HepG2 (cell line): ENCODE data around the gene DDX10. TPM values are rescaled to one million over a fixed set of nuclear protein-coding genes. Genes with fewer than 3 reads are reported as not detected.

ENCODE experiments used
- ATAC-seq: fragments of 200-7000 bp; cut with Tn5 transposase; 3 replicates; pipeline ENCODE4 v1.9.1; 2020; ENCODE audit warnings: mild to moderate bottlenecking, moderate library complexity
- BruUV-seq: library from RNA; stranded (reverse); fragments of 400-500 nt; replicated peaks from 2 replicates; lab custom pipeline; 2021; lab: Mats Ljungman, UMichigan
- CTCF ChIA-PET: fragments of 300-600 bp; formaldehyde crosslinking; extraction: SDS; loops from one replicate; lab custom pipeline; 2021; ENCODE audit warnings: low total read pairs, inconsistent platforms, low intra/inter-chr PET ratio; lab: Yijun Ruan, JAX
- POLR2A ChIA-PET: fragments of 350-600 bp; sonication (Branson Sonifier 250); formaldehyde crosslinking; loops from one replicate; lab custom pipeline; 2020; ENCODE audit warnings: antibody characterized with exemption, inconsistent platforms; lab: Yijun Ruan, JAX
- DNase-seq: peaks from one replicate; pipeline ENCODE4 v3.0.0-alpha.2; 2015; ENCODE audit warnings: low spot score
- FAIRE-seq: peaks from 3 replicates; lab custom pipeline; 2011; peaks lifted over from hg19 to GRCh38; lab: Jason Lieb, UNC
- H2AFZ ChIP-seq: one replicate; pipeline ENCODE4 v1.6.1; 2011; ENCODE audit warnings: low read length, inconsistent platforms
- H3K27ac ChIP-seq: fragments of 300-600 bp; 3 replicates; pipeline ENCODE4 v1.8.0; 2011; ENCODE audit warnings: mixed run types, mild to moderate bottlenecking, mixed read lengths, low read length, inconsistent platforms; ENCODE audit not compliant: insufficient read depth; ENCODE audit errors: extremely low read length
- H3K27me3 ChIP-seq, 2 experiments: fragments of 200-600 bp in 1 of 2; 2 replicates in 1 of 2; 3 replicates in 1 of 2; pipeline versions ENCODE4 v1.6.0 to v1.8.0; 2011; ENCODE audit warnings: low read length in 2 of 2, mild to moderate bottlenecking in 2 of 2, moderate library complexity in 2 of 2, inconsistent platforms in 1 of 2; ENCODE audit not compliant: insufficient read depth in 2 of 2, control insufficient read depth in 1 of 2
- H3K36me3 ChIP-seq, 2 experiments: fragments of 200-600 bp in 1 of 2; replicated peaks in 1 of 2; 2 replicates in 1 of 2; 3 replicates in 1 of 2; pipeline versions ENCODE4 v1.5.1 to v1.8.0; 2011; ENCODE audit warnings: low read length in 2 of 2, inconsistent platforms in 1 of 2; ENCODE audit not compliant: insufficient read depth in 2 of 2, control insufficient read depth in 1 of 2
- H3K4me1 ChIP-seq: 2 replicates; pipeline ENCODE4 v1.5.1; 2012; ENCODE audit warnings: low read length, inconsistent platforms; ENCODE audit not compliant: insufficient read depth
- H3K4me2 ChIP-seq: 2 replicates; pipeline ENCODE4 v1.6.0; 2011; ENCODE audit warnings: low read depth, low read length, inconsistent platforms
- H3K4me3 ChIP-seq, 3 experiments: fragments of 200-600 bp in 1 of 3; sonication (generic), shearing (Covaris generic) in 1 of 3; replicated peaks in 1 of 3; 2 replicates each; pipeline ENCODE4 v1.5.1; 2011 to 2016; ENCODE audit warnings: low read length in 3 of 3, inconsistent platforms in 2 of 3, low read depth in 2 of 3, mild to moderate bottlenecking in 2 of 3, control low read depth in 1 of 3, mixed read lengths in 1 of 3; ENCODE audit not compliant: insufficient read depth in 1 of 3
- H3K79me2 ChIP-seq: one replicate; pipeline ENCODE4 v1.6.1; 2011; ENCODE audit warnings: low read length, inconsistent platforms; ENCODE audit not compliant: insufficient read depth
- H3K9ac ChIP-seq: 2 replicates; pipeline ENCODE4 v1.6.0; 2011; ENCODE audit warnings: mild to moderate bottlenecking, low read depth, low read length, inconsistent platforms; ENCODE audit not compliant: insufficient read depth
- H3K9me3 ChIP-seq: 2 replicates; pipeline ENCODE4 v1.5.1; 2012; ENCODE audit warnings: mild to moderate bottlenecking, low read length
- H4K20me1 ChIP-seq: 2 replicates; pipeline ENCODE4 v1.6.0; 2011; ENCODE audit warnings: inconsistent platforms, mild to moderate bottlenecking, low read length, moderate library complexity; ENCODE audit not compliant: insufficient read depth
- EED ChIP-seq: sonication (generic); formaldehyde crosslinking; IDR thresholded peaks from 2 replicates; pipeline ENCODE4 v1.5.0; 2020; ENCODE audit warnings: mild to moderate bottlenecking, missing genetic modification reagents
- EP300 ChIP-seq, 3 experiments: sonication (generic) in 1 of 3; formaldehyde crosslinking in 1 of 3; IDR thresholded peaks; 2 replicates each; pipeline versions ENCODE4 v1.5.1 to v1.6.1; 2011 to 2020; ENCODE audit warnings: low read depth in 2 of 3, low read length in 2 of 3, borderline replicate concordance in 1 of 3, improper control_type of control experiment in 1 of 3, mild to moderate bottlenecking in 1 of 3, missing genetic modification reagents in 1 of 3, moderate library complexity in 1 of 3
- NFIB ChIP-seq: sonication (generic); formaldehyde crosslinking; IDR thresholded peaks from 2 replicates; pipeline ENCODE4 v1.9.0; 2021; ENCODE audit warnings: missing genetic modification reagents, mild to moderate bottlenecking, borderline replicate concordance
- PAXIP1 ChIP-seq: sonication (generic); formaldehyde crosslinking; conservative IDR thresholded peaks from 2 replicates; pipeline ENCODE4 v1.4.0; 2020; ENCODE audit warnings: mild to moderate bottlenecking, missing genetic modification reagents, moderate library complexity
- SMAD3 ChIP-seq: sonication (generic); formaldehyde crosslinking; IDR thresholded peaks from 2 replicates; pipeline ENCODE4 v1.4.0; 2020; ENCODE audit warnings: missing genetic modification reagents
- STAT6 ChIP-seq: sonication (generic); formaldehyde crosslinking; IDR thresholded peaks from 2 replicates; pipeline ENCODE4 v1.4.0; 2020; ENCODE audit warnings: missing genetic modification reagents, mild to moderate bottlenecking, borderline replicate concordance
- ZFYVE20 ChIP-seq: sonication (generic); formaldehyde crosslinking; IDR thresholded peaks from 2 replicates; pipeline ENCODE4 v1.8.0; 2023; ENCODE audit warnings: low read depth, mild to moderate bottlenecking, moderate library complexity, missing genetic modification reagents, borderline replicate concordance
- ZNF160 ChIP-seq: sonication (generic); formaldehyde crosslinking; IDR thresholded peaks from 2 replicates; pipeline ENCODE4 v1.8.0; 2022; ENCODE audit warnings: mild to moderate bottlenecking, inconsistent platforms, missing genetic modification reagents
- ZSCAN22 ChIP-seq: sonication (generic); formaldehyde crosslinking; IDR thresholded peaks from 2 replicates; pipeline ENCODE4 v1.4.0; 2020; ENCODE audit warnings: mild to moderate bottlenecking, missing genetic modification reagents
- WGBS: methylation state at CpG from one replicate; pipeline ENCODE4 v1.1.6; 2017; ENCODE audit warnings: low lambda C conversion rate; 5-methylcytosine and 5-hydroxymethylcytosine counted together
- in situ Hi-C: cut with HindIII; loops from 2 replicates; pipeline ENCODE4 v1.10.0; 2017; ENCODE audit warnings: low pct_unique_long_range_greater_than_20kb; ENCODE audit not compliant: extremely low pct_ligation_motif_present
- intact Hi-C: fragments of 100-400 bp; cut with micrococcal nuclease; formaldehyde crosslinking; loops from one replicate; pipeline ENCODE4 v1.10.0; 2022; ENCODE audit not compliant: unreplicated experiment
- polyA plus RNA-seq, 8 experiments: library from polyadenylated mRNA; depleted of rRNA in 3 of 8; stranded (reverse) in 7 of 8; unstranded in 1 of 8; fragments of >200 nt; fragmentation: Illumina TruSeq in 4 of 8; extraction: Trizol in 4 of 8; gene quantifications; 2 replicates each; pipeline versions ENCODE4 v1.2.1 to v1.2.3, GENCODE V29; 2011 to 2016; ENCODE audit warnings: low read depth in 4 of 8, missing spikeins in 1 of 8, mixed read lengths in 1 of 8; ENCODE audit not compliant: insufficient read depth in 1 of 8
- total RNA-seq, 5 experiments: library from RNA; depleted of rRNA; stranded (reverse); fragments of >200 nt; fragmentation: Illumina TruSeq; extraction: Trizol; gene quantifications; 2 replicates each; pipeline ENCODE4 v1.2.3, GENCODE V29; 2016; ENCODE audit warnings: low read depth in 1 of 5

DDX10 gene
- total and polyA plus RNA-seq, 2 of the 13 experiments (the other 11 are each of a cell fraction or from before 2014, with no cell fraction given): 17.0 to 32.0 TPM

- ATAC-seq: no peak
- in situ Hi-C loops: no loop called here
- no peaks in the 10 kb centered on the region for H3K27me3 ChIP-seq
- BruUV-seq: no TSS peak
- CTCF ChIA-PET: no interaction called here
- H3K4me2 ChIP-seq: no peak overlapping the region
- H3K4me3 ChIP-seq: no peak overlapping the region
- 95% methylated on average over 2 of the region's 2 CpGs for WGBS
- no peak overlapping the region for H2AFZ ChIP-seq
- TF ChIP-seq ZNF160 (CRISPR knock-in tag) (no peak), SMAD3 (CRISPR knock-in tag) (no peak), EP300 (IDR thresholded peaks at IDR 0.05; ENCODE audit: low read depth in 2 of 2, low read length in 2 of 2) (no peak), EP300 (CRISPR knock-in tag; IDR thresholded peaks at IDR 0.05; ENCODE audit: borderline replicate concordance) (no peak), STAT6 (no peak)
- TF ChIP-seq, all 625 proteins: peak for 0
- POLR2A ChIA-PET: no interaction called here
- Histone ChIP-seq H3K9ac (no peak overlapping the region), H3K36me3 (no peaks in the 10 kb centered on the region), H3K79me2 (no peaks in the 10 kb centered on the region), H3K9me3 (no peaks in the 10 kb centered on the region), H3K4me1 (peaks cover 16% of the 10 kb centered on the region), H3K27ac (no peak overlapping the region), H4K20me1 (no peaks in the 10 kb centered on the region)
- intact Hi-C loops: no loop called here
- no peak for DNase-seq
- no peak for FAIRE-seq
These were observed 128.7 kb downstream of the DDX10 start for GRCh38 chr11:108793611-108794010.

- in situ Hi-C loops: no loop called here
- TF ChIP-seq PAXIP1 (CRISPR knock-in tag) (no peak), ZFYVE20 (CRISPR knock-in tag) (no peak), NFIB (CRISPR knock-in tag) (no peak), EED (no peak), ZSCAN22 (CRISPR knock-in tag) (no peak)
- WGBS: 96% methylated on average over 4 of the region's 4 CpGs
- POLR2A ChIA-PET: no interaction called here
- no peak for FAIRE-seq
- Histone ChIP-seq H3K9me3 (no peaks in the 10 kb centered on the region), H3K4me1 (peaks cover 28% of the 10 kb centered on the region), H3K27ac (no peak overlapping the region), H3K79me2 (no peaks in the 10 kb centered on the region), H3K4me2 (no peak overlapping the region), H2AFZ (no peak overlapping the region), H3K36me3 (no peaks in the 10 kb centered on the region), H4K20me1 (no peaks in the 10 kb centered on the region), H3K27me3 (no peaks in the 10 kb centered on the region), H3K4me3 (no peak overlapping the region), H3K9ac (no peak overlapping the region)
- no peak for ATAC-seq
- CTCF ChIA-PET: no interaction called here
- DNase-seq: no peak
- BruUV-seq: no TSS peak
- intact Hi-C loops: no loop called here
These were observed 131.7 kb downstream of the DDX10 start for GRCh38 chr11:108796551-108796950.
